A549 treated with AZD2906 at 1 μM for 4 hours (cell line): ENCODE results near the gene NCAPD3. TPM values are rescaled to one million over a fixed set of nuclear protein-coding genes. Genes with fewer than 3 reads are reported as not detected.

Experiments
- total RNA-seq: library from RNA; stranded (reverse); fragments of 200-300 nt; extraction: Qiagen RNA extraction; gene quantifications from 5 replicates; pipeline ENCODE4 v1.2.3, GENCODE V29; 2022

The NCAPD3 gene
- total RNA-seq: 20.0 to 23.7 TPM (median 22.0 TPM) in 5 replicates

DNA sequence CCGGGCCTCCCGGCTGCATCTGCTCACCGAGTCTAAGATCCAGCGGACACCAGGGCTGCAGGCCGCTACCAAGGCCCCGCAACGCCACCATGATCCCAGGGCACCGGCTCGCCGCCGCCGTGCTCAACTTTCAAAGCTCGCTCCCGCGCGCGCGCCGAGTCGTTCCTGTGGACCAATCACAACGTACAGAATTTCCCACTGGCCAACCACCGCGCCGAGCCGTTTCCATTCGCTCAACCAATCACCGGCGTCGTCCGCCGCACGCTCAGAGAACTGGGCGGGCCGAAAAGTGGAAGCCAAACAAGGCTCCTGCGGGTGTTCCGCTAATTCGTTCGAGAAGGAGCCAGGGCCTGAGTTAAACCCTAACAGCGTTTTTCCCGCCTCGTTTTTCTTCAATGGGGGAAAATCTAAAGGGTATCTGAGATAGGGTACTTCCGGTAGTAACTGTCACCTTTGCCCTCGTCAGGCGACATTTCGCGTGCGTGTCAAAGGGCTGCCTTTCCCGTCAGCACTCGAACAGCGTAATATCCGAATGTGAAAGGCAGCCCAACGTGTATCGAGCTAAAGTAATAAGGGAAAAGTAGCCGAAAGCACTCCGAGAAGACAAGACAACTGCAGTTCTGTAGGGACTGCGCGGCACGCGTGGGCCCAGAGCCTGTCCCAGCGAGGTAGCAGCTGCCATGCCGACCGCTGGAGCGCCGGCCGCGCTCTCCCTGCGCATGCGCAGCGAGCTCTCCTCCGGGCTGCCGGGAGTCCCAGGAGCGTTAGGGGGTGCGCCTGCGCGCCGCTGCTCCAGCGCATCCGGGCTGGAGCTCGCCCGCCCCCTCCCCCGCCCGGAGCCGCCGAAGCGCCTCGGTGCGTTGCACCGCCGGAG is at the start of gene NCAPD3, which contains the start of gene VPS26B:
TSS of gene NCAPD3 (minus strand) at position 132 of the 874 bp plus-strand sequence. CDS start at position 91, 41 bp downstream.
TSS of gene VPS26B (plus strand) at position 836 of the 874 bp plus-strand sequence. CDS start 452 bp downstream, outside the sequence.

DNA sequence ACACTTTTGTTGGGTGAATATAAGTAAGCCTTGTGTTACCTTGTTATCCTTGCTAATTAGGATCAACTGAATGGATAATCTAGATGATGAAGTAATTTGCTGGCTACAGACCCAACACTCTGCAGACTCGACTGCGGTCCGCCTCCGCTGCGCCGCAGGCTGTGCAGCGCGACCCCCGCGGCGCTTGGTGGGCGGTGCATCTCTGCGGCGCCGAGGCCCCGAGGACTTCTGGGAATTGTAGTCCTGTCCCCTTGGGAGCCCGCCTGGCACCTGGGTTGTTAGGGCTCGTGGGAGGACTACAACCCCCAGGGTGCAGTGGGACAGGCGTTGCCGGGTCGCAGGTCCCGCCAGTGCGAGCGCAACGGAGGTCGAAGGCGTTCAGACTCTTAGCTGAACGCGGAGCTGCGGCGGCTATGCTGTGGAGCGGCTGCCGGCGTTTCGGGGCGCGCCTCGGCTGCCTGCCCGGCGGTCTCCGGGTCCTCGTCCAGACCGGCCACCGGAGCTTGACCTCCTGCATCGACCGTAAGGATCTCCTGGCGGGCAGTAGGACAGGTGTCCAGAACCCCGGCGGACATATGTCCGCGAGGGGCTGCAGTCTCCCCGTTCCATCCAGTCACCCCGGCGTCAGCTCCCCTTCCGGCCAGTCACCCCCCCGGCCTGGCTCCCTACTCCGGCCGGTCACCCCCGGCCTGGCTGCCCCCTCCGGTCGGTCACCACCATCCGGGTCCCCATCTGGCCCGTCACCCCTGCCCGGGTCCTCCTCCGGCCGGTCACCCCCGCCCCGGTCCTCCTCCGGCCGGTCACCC is 29.6 kb upstream of the NCAPD3 start, which contains the start of the genes ACAD8 and THYN1:
TSS of gene ACAD8 (plus strand) at position 381 of the 806 bp plus-strand sequence. CDS start at position 414, 33 bp downstream.
TSS of gene THYN1 (minus strand) at position 165 of the 806 bp plus-strand sequence. CDS start 470 bp downstream, outside the sequence.

Other genes starting within 250 kb of the NCAPD3 start
- 3.6 to 4.3 TPM (median 4.0 TPM) in 5 replicates for gene JAM3, start 154.9 kb downstream of the NCAPD3 start, total RNA-seq
- 19.0 to 22.1 TPM (median 20.6 TPM) in 5 replicates for gene VPS26B, start 704 bp upstream of the NCAPD3 start, total RNA-seq
- gene THYN1, start 29.4 kb upstream of the NCAPD3 start, total RNA-seq: 16.6 to 18.9 TPM (median 17.9 TPM) in 5 replicates
- gene ACAD8, start 29.6 kb upstream of the NCAPD3 start, total RNA-seq: 8.4 to 10.3 TPM (median 9.2 TPM) in 5 replicates
- 0.03 to 0.05 TPM (median 0.05 TPM) in 3 of 5 replicates, not detected in the others for gene GLB1L3, start 52.4 kb upstream of the NCAPD3 start, total RNA-seq
- gene GLB1L2, start 108.0 kb upstream of the NCAPD3 start, total RNA-seq: 1.9 to 2.2 TPM (median 2.2 TPM) in 5 replicates
- gene B3GAT1, start 188.3 kb upstream of the NCAPD3 start, total RNA-seq: 0.01 to 0.04 TPM (median 0.02 TPM) in 4 of 5 replicates, not detected in the other